Vagina (tissue), 2 donors: ENCODE results near the gene ANTXR1. TPM values are rescaled to one million over a fixed set of nuclear protein-coding genes. Genes with fewer than 3 reads are reported as not detected.

Experiments used
- DNase-seq, 2 donors: peaks; one replicate each; pipeline ENCODE4 v3.0.0-alpha.2; 2017; ENCODE audit errors: extremely low spot score in 2 of 2
- H3K27ac ChIP-seq: fragments of 200-600 bp; sonication (generic); one replicate; pipeline ENCODE4 v1.5.1; 2019
- H3K27me3 ChIP-seq: fragments of 200-600 bp; sonication (generic); one replicate; pipeline ENCODE4 v1.5.1; 2019
- H3K36me3 ChIP-seq, 2 donors: fragments of 200-600 bp; sonication (generic); one replicate each; pipeline ENCODE4 v1.5.1; 2017 to 2019
- H3K4me1 ChIP-seq: fragments of 200-600 bp; sonication (generic); one replicate; pipeline ENCODE4 v1.5.1; 2019
- H3K4me3 ChIP-seq, 2 donors: fragments of 200-600 bp; sonication (generic); 1 replicate in 1 of 2; 2 replicates in 1 of 2; pipeline ENCODE4 v1.5.1; 2016 to 2019
- H3K9me3 ChIP-seq: fragments of 200-600 bp; sonication (generic); one replicate; pipeline ENCODE4 v1.5.1; 2019
- CTCF ChIP-seq, 3 experiments: fragments of 450-650 bp in 2 of 3; fragments of 200-600 bp in 1 of 3; sonication (generic) in 1 of 3; IDR thresholded peaks; one replicate each; pipeline ENCODE4 v1.5.1; 2017 to 2019; ENCODE audit warnings: antibody characterized with exemption in 3 of 3, mild to moderate bottlenecking in 2 of 3, moderate library complexity in 2 of 3
- POLR2A ChIP-seq, 2 donors: fragments of 450-650 bp; IDR thresholded peaks; one replicate each; pipeline ENCODE4 v1.6.1; 2017; ENCODE audit warnings: antibody characterized with exemption in 2 of 2, mild to moderate bottlenecking in 2 of 2, moderate library complexity in 2 of 2
- POLR2AphosphoS5 ChIP-seq, 2 donors: sonication (generic); formaldehyde crosslinking; IDR thresholded peaks; one replicate each; pipeline ENCODE4 v1.9.0; 2017; ENCODE audit warnings: antibody characterized with exemption in 2 of 2, mild to moderate bottlenecking in 2 of 2, low read depth in 1 of 2; ENCODE audit not compliant: insufficient read depth in 1 of 2
- intact Hi-C: fragments of 100-400 bp; cut with DNase I; formaldehyde crosslinking; loops from one replicate; pipeline ENCODE4 v1.15.1; 2023
- total RNA-seq: library from RNA; depleted of rRNA; stranded (reverse); fragments of >200 nt; gene quantifications from one replicate; pipeline ENCODE4 v1.2.3, GENCODE V29; 2016

ANTXR1 gene
- total RNA-seq, 1 donor from 2014 or later: 102 TPM

GRCh38 chr2:69017080-69017479, 4.1 kb downstream of the ANTXR1 start:
- Histone ChIP-seq H3K4me1 (peaks cover 76% of the 10 kb centered on the region), H3K36me3 (no peaks in the 10 kb centered on the region), H3K27ac (no peak overlapping the region), H3K4me3 (peak overlapping the region in 1 of 2 donors; percentile 0), H3K27me3 (no peaks in the 10 kb centered on the region), H3K9me3 (no peaks in the 10 kb centered on the region)
- intact Hi-C loops: no loop called here
- peak in 1 of 2 donors; percentile 78 for DNase-seq
- TF ChIP-seq CTCF (IDR thresholded peaks at IDR 0.05) (no peak), POLR2AphosphoS5 (IDR thresholded peaks at IDR 0.05; ENCODE audit: insufficient read depth in 1 of 2, low read depth in 1 of 2) (no peak), POLR2A (IDR thresholded peaks at IDR 0.05) (no peak)

GRCh38 chr2:69017835-69018234, 4.9 kb downstream of the ANTXR1 start:
- Histone ChIP-seq H3K9me3 (no peaks in the 10 kb centered on the region), H3K36me3 (no peaks in the 10 kb centered on the region), H3K4me1 (peaks cover 77% of the 10 kb centered on the region), H3K27ac (peak overlapping the region; percentile 51), H3K27me3 (no peaks in the 10 kb centered on the region), H3K4me3 (no peak overlapping the region)
- intact Hi-C loops: no loop called here
- peak in 1 of 2 donors; percentile 65 for DNase-seq
- TF ChIP-seq POLR2AphosphoS5 (IDR thresholded peaks at IDR 0.05; ENCODE audit: insufficient read depth in 1 of 2, low read depth in 1 of 2) (no peak), CTCF (IDR thresholded peaks at IDR 0.05) (no peak), POLR2A (IDR thresholded peaks at IDR 0.05) (no peak)

GRCh38 chr2:69018678-69019095, 5.7 kb downstream of the ANTXR1 start:
- Histone ChIP-seq H3K9me3 (no peaks in the 10 kb centered on the region), H3K27me3 (no peaks in the 10 kb centered on the region), H3K27ac (peak overlapping the region; percentile 51), H3K36me3 (no peaks in the 10 kb centered on the region), H3K4me1 (peaks cover 77% of the 10 kb centered on the region), H3K4me3 (no peak overlapping the region)
- TF ChIP-seq POLR2A (IDR thresholded peaks at IDR 0.05) (no peak), CTCF (IDR thresholded peaks at IDR 0.05) (no peak), POLR2AphosphoS5 (IDR thresholded peaks at IDR 0.05; ENCODE audit: insufficient read depth in 1 of 2, low read depth in 1 of 2) (no peak)
- DNase-seq: peak in 1 of 2 donors; percentile 62
- intact Hi-C loops: no loop called here

GRCh38 chr2:69020496-69021426, 7.8 kb downstream of the ANTXR1 start:
- intact Hi-C loops: no loop called here
- no peak for TF ChIP-seq POLR2AphosphoS5 (IDR thresholded peaks at IDR 0.05; ENCODE audit: insufficient read depth in 1 of 2, low read depth in 1 of 2)
- no peak for TF ChIP-seq POLR2A (IDR thresholded peaks at IDR 0.05)
- Histone ChIP-seq H3K27me3 (no peaks in the 10 kb centered on the region), H3K36me3 (no peaks in the 10 kb centered on the region), H3K4me3 (no peak overlapping the region), H3K4me1 (peaks cover 79% of the 10 kb centered on the region), H3K27ac (no peak overlapping the region), H3K9me3 (no peaks in the 10 kb centered on the region)
- DNase-seq: no peak

- no peaks in the 10 kb centered on the region for H3K27me3 ChIP-seq
- no peak overlapping the region for H3K27ac ChIP-seq
- H3K4me1 ChIP-seq: peaks cover 74% of the 10 kb centered on the region
- intact Hi-C loops: no loop called here
- H3K4me3 ChIP-seq: no peak overlapping the region
- TF ChIP-seq POLR2A (IDR thresholded peaks at IDR 0.05) (no peak), POLR2AphosphoS5 (IDR thresholded peaks at IDR 0.05; ENCODE audit: insufficient read depth in 1 of 2, low read depth in 1 of 2) (no peak), CTCF (IDR thresholded peaks at IDR 0.05) (no peak)
- no peak for DNase-seq
- H3K9me3 ChIP-seq: no peaks in the 10 kb centered on the region
- no peaks in the 10 kb centered on the region for H3K36me3 ChIP-seq
Observed at GRCh38 chr2:69021727-69022126, 8.7 kb downstream of the ANTXR1 start.
